ENCODE results near the gene EIF2B4.
"Not testable (repeated sequence)": the region's sequence is repeated elsewhere in the genome, so short reads cannot be mapped to it uniquely, and the experiment has no call there.

EIF2B4 gene

DNA sequence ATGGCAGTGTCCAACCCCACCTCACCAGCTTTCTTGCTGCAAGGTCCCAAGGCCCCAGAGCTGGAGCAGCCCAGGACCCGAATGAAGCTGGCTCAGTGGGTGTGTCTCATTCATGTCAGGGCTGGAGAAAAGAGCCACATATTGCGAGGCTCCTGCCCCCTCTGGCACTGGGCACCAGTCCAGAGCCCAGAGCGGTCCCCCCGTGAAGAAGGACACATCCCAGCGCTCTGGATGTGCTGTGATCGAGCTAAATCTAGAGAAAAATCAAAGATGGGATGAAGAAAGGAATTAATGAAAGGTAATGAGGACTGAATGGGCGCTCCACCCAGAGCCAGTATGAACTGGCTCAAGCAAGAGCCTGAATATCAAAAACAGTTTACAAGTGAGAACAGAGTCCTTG, 34.0 kb downstream of the EIF2B4 start:
- no peak for DNase-seq (ENCODE audit: low read depth)

DNA sequence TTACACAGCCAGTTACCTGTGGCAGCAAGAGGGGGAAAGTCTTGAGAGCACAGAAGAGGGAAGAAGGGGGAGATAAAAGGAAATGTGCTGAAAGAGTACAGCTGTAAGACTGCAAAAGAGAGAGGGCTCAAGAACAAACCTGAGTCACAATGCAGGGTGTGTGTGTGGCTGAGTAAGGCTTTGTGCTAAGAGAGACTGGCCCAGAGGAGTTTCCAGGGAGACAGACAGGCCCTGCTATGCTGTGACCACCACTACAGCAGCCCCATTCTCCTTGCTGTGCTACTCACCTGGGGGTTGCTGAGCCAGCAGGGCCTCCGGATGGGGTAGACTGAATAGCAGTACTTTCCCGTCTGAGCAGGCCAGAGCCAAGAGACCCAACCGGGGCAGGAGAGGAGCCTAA, 34.8 kb downstream of the EIF2B4 start:
- DNase-seq (ENCODE audit: low read depth) = no peak

- DNase-seq (ENCODE audit: low read depth) = no peak
Measured at GRCh38 chr2:27324720-27325119, 45.4 kb downstream of the EIF2B4 start.

DNA sequence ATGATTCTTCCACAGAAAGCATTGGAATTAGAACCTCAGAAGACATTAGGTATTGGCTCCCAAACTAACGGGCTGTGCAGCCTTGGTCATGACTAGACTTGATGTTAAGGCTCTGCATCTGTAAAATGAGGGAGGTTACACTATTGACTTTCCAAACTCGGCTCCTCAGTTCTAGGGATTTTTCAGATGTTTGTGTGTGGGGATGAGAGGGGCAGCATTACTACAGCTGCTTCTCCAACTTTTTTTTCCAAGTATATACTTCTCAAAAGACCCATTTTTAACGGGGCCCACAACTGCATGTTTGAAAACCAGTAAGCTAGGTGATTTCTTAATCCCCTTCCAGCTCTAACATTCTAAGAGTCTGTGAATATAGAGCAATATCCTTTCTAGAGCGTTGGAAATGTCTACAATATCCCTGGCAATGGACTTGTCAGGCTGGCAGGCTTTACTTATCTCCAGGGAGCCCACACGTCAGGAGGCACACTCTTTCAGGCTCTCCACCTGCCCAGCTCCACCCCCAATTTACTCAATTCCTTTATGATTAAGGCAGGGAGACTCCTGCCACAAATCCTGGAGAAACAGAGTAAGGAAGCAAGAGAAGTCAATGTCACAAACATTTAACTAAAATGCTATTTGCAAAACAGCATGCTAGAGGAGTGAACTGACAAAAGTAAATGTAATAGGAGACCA, 46.4 kb downstream of the EIF2B4 start:
- no peak for DNase-seq (ENCODE audit: low read depth)

DNA sequence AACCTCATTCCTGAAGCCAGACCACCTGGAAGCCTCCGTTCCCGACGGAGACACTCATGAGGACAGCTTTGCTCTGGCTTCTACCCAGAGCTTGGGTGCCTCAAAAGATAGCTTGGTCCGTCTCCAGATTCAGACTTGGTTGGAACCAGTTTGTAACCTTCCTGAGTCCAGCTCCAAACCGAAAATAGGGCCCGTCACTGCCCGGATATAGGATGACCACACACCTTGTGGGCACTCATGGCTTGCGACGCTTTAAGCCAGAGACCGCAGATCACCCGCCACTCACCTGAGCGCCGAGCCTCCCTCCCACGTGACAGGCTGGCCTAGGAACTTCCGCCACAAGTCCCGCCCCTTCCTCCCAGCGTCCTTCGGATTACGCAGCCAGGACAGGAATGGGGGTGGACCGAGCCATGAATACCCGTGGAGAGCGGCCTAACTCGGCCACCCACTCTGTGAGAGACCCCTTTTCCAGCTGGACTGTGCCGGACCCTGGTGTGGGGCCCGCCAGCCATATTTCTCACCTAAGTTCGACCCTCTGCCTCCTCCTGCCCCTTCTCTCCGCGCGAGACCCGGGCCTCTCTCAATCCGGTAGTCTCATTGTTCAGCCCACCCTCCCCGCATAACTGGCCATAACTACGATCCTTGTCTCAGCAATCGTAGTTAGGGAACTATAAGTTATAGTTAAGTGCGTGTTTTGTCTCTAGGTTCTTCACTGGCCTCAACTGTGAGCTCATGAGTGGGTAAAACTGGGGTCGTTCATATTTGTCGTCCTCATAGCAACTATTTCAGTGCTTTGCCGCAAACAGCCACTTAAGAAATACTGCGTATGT, 47.2 kb downstream of the EIF2B4 start, which contains the start of gene MPV17:
Gene MPV17, minus strand, starts transcription at position 332 of the 830 bp plus-strand sequence. CDS start 580 bp downstream, outside the sequence.
- peak; percentile 75 for DNase-seq (ENCODE audit: low read depth)

- no peak for DNase-seq (ENCODE audit: low read depth)
Measured at GRCh38 chr2:27322301-27322765, 47.8 kb downstream of the EIF2B4 start.

DNA sequence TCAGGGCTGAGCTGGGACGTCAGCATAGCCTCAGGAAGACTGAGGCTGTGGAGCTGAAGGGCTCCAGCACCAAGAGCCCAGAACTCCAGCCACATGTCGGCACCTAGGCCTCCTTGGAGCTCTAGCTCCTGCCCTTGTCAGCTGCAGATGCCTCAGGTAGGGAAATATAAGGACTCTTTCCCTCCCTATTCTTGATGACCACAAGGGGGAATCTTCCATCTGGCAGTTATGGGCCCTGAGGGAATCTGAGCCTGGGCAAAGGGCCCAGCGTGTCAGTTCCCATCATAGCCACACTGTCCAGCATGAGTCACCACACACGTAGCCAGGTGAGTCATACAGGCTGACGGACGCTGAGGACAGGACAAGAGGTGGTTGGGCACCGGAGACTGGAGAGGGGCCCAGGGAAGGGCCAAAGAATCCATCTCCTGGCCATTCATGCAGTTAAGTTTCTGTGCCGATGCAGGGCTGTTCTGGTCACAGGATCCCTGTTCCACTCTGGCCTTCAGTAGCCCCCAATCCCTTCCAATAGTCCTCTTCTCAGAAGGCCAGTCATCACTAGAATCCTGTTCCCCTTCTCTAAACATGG, 49.1 kb downstream of the EIF2B4 start:
- DNase-seq (ENCODE audit: low read depth) = no peak

DNA sequence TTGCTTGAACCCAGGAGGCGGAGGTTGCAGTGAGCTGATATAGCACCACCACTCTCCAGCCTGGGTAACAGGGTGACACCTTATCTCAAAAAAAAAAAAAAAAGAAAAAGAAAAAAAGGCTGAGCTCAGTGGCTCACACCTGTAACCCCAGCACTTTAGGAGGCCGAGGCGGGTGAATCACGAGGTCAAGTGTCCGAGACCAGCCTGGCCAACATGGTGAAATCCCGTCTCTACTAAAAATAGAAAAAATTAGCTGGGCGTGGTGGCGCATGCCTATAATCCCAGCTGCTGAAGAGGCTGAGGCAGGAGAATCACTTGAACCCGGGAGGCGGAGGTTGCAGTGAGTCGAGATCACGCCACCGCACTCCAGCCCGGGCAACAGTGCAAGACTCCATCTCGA, 50.3 kb downstream of the EIF2B4 start:
- not testable (repeated sequence) for DNase-seq (ENCODE audit: low read depth)

GRCh38 chr2:27316655-27317412, 53.3 kb downstream of the EIF2B4 start:
- no peak for DNase-seq (ENCODE audit: low read depth)

GRCh38 chr2:27315122-27315521, 55.0 kb downstream of the EIF2B4 start:
- DNase-seq (ENCODE audit: low read depth) = no peak

DNA sequence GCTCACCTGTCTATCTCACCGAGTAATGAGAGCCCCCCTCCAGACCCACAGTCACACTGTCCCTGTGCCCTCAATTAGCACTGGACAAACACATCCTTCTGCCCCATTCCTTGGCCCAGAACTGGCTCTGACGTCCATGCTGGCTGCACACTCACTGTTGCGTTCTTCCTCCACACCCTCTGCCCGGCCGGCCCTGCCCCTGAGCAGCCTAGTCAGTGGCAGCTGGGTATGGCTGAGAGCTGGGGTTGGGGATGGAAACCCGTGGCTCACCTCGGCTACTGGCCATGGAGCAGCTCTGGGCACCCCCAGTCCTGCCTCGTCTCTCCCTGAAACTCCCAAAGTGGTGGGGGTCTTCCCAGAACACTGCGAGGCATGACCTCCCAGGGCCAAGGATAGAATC, 55.4 kb downstream of the EIF2B4 start:
- no peak for DNase-seq (ENCODE audit: low read depth)
